22Rv1 (cell line): Measurements from ENCODE around the gene KCNJ15.

Experiments used
- H3K27ac ChIP-seq: fragments of 450-650 bp; 2 replicates; pipeline ENCODE4 v1.5.1; 2017
- ZFX ChIP-seq: fragments of 450-650 bp; IDR thresholded peaks from 2 replicates; pipeline ENCODE4 v1.6.1; 2017; ENCODE audit warnings: antibody characterized with exemption, borderline replicate concordance
- TF ChIP-seq, protein P1 (sequence below): fragments of 450-650 bp; IDR thresholded peaks from 2 replicates; pipeline ENCODE4 v1.5.1; 2017; ENCODE audit warnings: mild to moderate bottlenecking

Gene KCNJ15

DNA sequence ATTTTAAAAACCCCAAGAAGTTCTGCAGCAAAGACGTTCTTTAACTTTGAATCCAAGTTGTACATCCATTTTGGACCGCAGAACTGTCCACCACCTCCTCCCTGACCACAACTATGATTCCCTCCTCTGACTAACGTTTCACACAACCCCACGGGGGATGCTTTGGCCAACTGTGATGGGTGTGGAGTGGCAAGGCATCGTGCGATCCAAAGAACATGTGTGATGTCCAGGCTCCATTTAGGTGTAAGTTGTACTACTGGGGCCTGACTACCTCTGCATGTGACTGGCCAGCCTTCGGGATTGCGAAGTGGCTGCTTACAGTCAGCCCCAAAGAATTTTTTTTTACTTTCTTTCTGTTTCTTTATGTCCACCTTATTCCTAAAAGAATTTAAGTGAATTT lies 6.7 kb downstream of the KCNJ15 start:
- no peak for TF ChIP-seq ZFX
- TF ChIP-seq, protein P1, sequence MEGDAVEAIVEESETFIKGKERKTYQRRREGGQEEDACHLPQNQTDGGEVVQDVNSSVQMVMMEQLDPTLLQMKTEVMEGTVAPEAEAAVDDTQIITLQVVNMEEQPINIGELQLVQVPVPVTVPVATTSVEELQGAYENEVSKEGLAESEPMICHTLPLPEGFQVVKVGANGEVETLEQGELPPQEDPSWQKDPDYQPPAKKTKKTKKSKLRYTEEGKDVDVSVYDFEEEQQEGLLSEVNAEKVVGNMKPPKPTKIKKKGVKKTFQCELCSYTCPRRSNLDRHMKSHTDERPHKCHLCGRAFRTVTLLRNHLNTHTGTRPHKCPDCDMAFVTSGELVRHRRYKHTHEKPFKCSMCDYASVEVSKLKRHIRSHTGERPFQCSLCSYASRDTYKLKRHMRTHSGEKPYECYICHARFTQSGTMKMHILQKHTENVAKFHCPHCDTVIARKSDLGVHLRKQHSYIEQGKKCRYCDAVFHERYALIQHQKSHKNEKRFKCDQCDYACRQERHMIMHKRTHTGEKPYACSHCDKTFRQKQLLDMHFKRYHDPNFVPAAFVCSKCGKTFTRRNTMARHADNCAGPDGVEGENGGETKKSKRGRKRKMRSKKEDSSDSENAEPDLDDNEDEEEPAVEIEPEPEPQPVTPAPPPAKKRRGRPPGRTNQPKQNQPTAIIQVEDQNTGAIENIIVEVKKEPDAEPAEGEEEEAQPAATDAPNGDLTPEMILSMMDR, result no peak
- H3K27ac ChIP-seq, result no peak overlapping the region

DNA sequence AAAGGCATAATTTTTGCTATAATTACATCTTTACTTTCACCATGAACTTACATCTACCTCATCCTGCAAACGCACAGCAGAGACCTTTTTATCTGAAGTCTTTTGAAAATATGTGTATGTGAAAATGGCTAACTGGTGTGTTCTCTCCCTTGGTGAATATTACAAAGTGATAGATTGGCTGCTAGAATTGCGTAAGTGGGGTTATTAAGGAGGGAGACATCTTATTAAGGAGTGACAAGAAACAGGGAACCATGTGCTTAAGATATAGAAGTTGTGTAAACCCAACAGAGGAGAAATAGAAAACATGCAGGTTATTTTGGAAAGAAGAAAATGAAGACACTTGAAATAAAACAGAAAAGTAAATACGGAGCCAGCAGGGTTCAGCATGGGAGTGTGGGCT lies 7.8 kb downstream of the KCNJ15 start:
- H3K27ac ChIP-seq, result no peak overlapping the region
- TF ChIP-seq, protein P1, result no peak
- no peak for TF ChIP-seq ZFX

DNA sequence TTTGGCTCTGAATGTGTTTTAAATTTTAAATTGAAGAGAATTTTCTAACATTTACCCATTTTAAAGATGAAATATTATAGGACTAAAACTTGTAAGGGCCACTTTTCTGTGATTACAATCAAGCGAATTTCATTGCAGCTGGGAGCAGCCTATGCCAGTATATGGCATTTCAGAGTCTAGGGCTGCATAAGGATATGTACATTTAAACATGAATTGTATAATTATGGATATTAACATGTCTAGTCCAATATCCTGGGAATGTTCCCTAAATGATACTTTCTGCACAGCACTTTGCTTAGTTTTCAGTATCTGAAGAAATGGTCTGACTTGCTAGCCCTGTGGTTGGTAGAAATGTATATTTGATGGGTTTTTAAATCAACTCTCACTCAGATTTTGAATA lies 8.4 kb downstream of the KCNJ15 start:
- no peak overlapping the region for H3K27ac ChIP-seq
- no peak for TF ChIP-seq ZFX
- TF ChIP-seq, protein P1, result no peak

DNA sequence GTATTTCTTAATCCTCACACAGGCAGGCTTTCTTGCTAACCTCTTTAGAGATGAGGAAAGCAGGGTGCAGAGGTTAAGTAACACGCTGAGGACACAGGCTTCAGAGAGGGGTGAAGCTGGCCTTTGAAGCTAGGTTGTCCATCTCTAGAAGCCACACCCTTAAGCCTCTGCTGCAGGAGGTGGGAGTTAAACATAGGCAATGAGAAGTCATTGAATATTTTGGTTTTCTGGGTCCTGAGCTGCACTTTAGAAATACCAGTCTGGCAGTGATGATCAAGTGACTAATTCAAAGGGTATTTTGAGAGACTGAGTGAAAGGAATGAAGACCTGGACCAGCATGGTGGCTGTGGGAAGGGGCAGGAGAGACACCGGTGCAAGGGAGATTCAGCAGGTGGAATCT lies 9.9 kb downstream of the KCNJ15 start:
- no peak for TF ChIP-seq ZFX
- TF ChIP-seq, protein P1, result no peak
- no peak overlapping the region for H3K27ac ChIP-seq

DNA sequence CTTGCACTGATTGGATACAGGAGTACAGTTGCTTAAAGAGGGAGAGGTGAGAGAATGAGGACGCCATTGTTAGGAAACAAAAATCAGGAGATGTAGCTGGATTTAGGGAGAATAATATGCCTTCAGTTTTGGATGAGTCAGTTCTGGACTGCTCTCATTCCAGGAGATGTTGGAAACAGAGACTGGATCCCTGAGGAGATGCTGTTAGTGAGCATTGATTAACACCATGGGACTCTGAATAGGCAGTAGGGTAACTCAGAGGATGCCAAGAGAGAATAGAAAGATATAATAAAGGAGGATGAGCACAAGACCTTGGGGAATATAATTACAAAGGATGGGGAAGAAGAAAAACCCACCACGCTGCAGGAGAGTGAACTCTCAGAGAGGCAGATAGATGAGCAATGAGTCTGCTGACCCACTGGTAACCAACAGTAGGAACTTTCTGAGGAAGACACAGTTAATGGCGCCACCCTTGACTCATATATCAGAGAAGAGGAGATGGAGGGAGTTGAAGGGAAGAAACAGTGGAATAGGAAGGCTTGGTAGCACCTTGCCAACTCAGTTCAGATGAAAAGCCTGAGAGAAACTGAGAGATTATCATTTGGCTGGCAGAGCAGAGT lies 10.5 kb downstream of the KCNJ15 start:
- no peak overlapping the region for H3K27ac ChIP-seq
- TF ChIP-seq ZFX, result no peak
- TF ChIP-seq, protein P1, result no peak

DNA sequence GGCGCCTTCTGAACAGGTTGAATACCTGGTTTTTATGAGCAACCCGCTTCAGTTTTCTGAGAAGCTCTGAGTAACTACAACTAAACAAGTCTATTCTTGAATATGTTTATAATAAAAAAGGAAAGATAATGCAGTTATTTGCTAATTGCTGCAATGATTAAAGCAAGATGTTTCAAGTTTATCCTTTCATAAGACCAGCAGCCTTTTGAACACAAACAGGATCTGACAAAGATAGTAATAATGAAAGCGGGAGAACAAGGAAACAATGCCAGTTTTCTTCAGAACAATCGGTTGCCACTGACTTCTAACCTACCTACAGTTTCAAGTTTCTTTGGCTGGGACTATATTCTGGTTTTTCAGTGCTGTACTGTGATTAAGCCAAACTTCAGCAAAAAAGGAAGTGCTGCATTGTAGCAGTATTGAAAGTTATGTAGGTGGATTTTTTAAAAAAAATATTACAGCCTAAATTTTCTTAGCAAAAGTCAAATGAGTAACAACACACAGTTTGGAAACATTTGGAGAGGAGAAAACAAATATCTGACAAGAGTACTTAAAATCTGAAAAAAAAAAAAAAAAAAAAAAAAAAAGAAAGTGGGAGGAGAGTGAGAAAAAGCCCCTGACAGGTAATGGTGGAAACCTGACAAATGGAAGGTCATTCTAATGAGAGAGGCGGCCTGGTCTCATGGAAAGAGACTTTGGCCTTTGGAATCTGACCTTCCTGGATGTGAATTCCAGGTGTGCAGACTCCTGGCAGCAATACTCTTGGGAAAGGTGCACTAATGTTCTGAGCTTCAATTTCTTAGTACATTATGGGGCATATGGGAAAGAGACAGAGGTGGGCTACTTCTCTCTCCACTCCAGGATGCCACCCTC lies 11.4 kb downstream of the KCNJ15 start:
- TF ChIP-seq ZFX, result no peak
- TF ChIP-seq, protein P1, result no peak
- no peak overlapping the region for H3K27ac ChIP-seq
